Ovary (tissue), 9 donors: ENCODE data around the gene FAM3C. TPM values are rescaled to one million over a fixed set of nuclear protein-coding genes. Genes with fewer than 3 reads are reported as not detected.

Source experiments
- DNase-seq, 5 donors: peaks; one replicate each; pipeline ENCODE4 v3.0.0-alpha.2; 2019 to 2020
- H3K27ac ChIP-seq, 2 donors: fragments of 200-600 bp; one replicate each; pipeline versions ENCODE4 v1.5.1 to v1.8.0; 2019 to 2022
- H3K27me3 ChIP-seq: fragments of 200-600 bp; one replicate; pipeline ENCODE4 v1.8.0; 2022
- H3K36me3 ChIP-seq: fragments of 200-600 bp; sonication (generic); one replicate; pipeline ENCODE4 v1.5.1; 2019
- H3K4me1 ChIP-seq: one replicate; pipeline ENCODE4 v1.8.1; 2013; ENCODE audit warnings: mild to moderate bottlenecking, moderate library complexity; ENCODE audit not compliant: insufficient read depth
- H3K4me3 ChIP-seq: fragments of 200-600 bp; sonication (generic); one replicate; pipeline ENCODE4 v1.5.1; 2017
- H3K9me3 ChIP-seq, 2 donors: fragments of 200-600 bp in 1 of 2; sonication (generic) in 1 of 2; one replicate each; pipeline versions ENCODE4 v1.5.1 to v1.8.1; 2013 to 2019; ENCODE audit warnings: mild to moderate bottlenecking in 1 of 2, moderate library complexity in 1 of 2
- EP300 ChIP-seq: sonication (generic); formaldehyde crosslinking; IDR thresholded peaks from one replicate; pipeline ENCODE4 v1.6.1; 2017; ENCODE audit warnings: antibody characterized with exemption
- POLR2A ChIP-seq: fragments of 450-650 bp; IDR thresholded peaks from one replicate; pipeline ENCODE4 v1.6.1; 2017; ENCODE audit warnings: antibody characterized with exemption, mild to moderate bottlenecking, moderate library complexity
- WGBS, 3 donors: extraction: QIAGEN DNeasy Blood & Tissue Kit in 1 of 3; methylation state at CpG; one replicate each; pipeline versions ENCODE4 v1.1.5 to v1.1.7; 2013 to 2017; 5-methylcytosine and 5-hydroxymethylcytosine counted together
- intact Hi-C, 4 donors: fragments of 100-400 bp; cut with DNase I; formaldehyde crosslinking; loops; one replicate each; pipeline versions ENCODE4 v1.11.0 to v1.15.1; 2022 to 2023
- polyA plus RNA-seq, 2 donors: library from polyadenylated mRNA; stranded (reverse); fragments of 200-250 nt in 1 of 2; fragments of 350-450 nt in 1 of 2; fragmentation: Illumina TruSeq in 1 of 2; extraction: RNeasy Lipid Tissue Mini Kit (QIAGEN cat#74804) in 1 of 2; gene quantifications; one replicate each; pipeline ENCODE4 v1.2.3, GENCODE V29; 2013 to 2014
- total RNA-seq, 7 donors: library from RNA; depleted of rRNA in 2 of 7; stranded (reverse); fragments of >200 nt in 2 of 7; fragmentation: NEBNext Ultra II Directional in 3 of 7; extraction: Animal tissue kit (Norgen Biotek cat#: 25700) in 3 of 7; gene quantifications; one replicate each; pipeline versions ENCODE4 v1.1.0 to v1.2.4, GENCODE V29; 2016 to 2023
- TF ChIP-seq, protein P1 (sequence below), 3 donors: fragments of 450-650 bp in 2 of 3; fragments of 200-600 bp in 1 of 3; IDR thresholded peaks; one replicate each; pipeline versions ENCODE4 v1.5.1 to v1.8.0; 2016 to 2022; ENCODE audit warnings: antibody characterized with exemption in 3 of 3, mild to moderate bottlenecking in 1 of 3
- donor health status: DM: no; HTN: no; CAD: no; lungs with moderate emphysema.
- donor health status: DM: no; HTN: no; CAD: no.
- donor health status: Bipolar disorder and iron deficiency.
- donor health status: DM: yes; HTN: yes; CAD: no.
- donor health status: DM: no; HTN: no; CAD: no.
- donor health status: DM: yes; HTN: yes; CAD: no.

Gene FAM3C
- total and polyA plus RNA-seq, 9 donors, result 31.8 to 88.9 (median 48.5) TPM

DNA sequence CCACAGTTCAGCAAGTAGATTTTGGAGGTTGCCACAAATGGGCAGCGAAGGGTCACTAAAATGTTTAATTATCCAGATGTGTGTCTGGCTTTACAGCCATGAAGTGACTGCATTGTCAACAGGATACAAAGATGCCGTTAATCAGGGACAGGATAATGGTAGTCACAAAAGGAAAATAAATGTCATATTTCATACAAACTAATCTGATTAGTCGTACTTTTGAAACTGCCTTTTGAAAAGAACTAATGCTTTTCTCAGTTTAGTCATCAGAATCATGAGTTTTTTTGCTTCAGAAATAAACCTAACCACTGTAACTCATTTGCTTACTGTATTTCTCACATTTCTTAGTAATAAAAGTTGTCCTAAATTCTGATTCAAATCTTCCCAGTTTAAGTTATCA, 89.5 kb downstream of the FAM3C start:
- no peak for DNase-seq
- Histone ChIP-seq H3K9me3 (no peaks in the 10 kb centered on the region), H3K4me3 (no peak overlapping the region), H3K27ac (no peak overlapping the region), H3K36me3 (no peaks in the 10 kb centered on the region), H3K27me3 (no peaks in the 10 kb centered on the region), H3K4me1 (no peaks in the 10 kb centered on the region)
- intact Hi-C loops, result no loop called here
- TF ChIP-seq EP300 (no peak), POLR2A (no peak)
- TF ChIP-seq, protein P1, sequence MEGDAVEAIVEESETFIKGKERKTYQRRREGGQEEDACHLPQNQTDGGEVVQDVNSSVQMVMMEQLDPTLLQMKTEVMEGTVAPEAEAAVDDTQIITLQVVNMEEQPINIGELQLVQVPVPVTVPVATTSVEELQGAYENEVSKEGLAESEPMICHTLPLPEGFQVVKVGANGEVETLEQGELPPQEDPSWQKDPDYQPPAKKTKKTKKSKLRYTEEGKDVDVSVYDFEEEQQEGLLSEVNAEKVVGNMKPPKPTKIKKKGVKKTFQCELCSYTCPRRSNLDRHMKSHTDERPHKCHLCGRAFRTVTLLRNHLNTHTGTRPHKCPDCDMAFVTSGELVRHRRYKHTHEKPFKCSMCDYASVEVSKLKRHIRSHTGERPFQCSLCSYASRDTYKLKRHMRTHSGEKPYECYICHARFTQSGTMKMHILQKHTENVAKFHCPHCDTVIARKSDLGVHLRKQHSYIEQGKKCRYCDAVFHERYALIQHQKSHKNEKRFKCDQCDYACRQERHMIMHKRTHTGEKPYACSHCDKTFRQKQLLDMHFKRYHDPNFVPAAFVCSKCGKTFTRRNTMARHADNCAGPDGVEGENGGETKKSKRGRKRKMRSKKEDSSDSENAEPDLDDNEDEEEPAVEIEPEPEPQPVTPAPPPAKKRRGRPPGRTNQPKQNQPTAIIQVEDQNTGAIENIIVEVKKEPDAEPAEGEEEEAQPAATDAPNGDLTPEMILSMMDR (IDR thresholded peaks at IDR 0.05), result no peak
- 56 to 68% (median 59%) methylated on average over 3 of the region's 3 CpGs for WGBS, 3 donors

DNA sequence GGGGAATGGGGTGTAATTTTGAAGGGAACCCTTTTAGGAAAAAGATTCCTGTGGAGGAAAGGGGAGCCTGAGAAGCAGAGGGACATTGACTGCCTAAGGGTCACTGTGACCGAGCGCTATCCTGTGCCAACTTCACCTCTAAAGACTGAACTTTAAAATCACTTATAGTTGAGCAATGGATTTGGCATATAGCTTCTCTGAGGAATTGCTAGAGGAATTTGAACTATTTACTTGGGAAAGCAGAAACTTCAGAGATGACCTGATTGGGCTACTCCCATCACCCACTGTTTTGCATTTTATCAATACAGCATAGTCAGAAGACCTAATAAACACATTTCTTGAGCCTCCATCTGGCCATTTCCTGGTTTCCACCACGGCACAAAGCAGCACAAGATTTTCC, 91.0 kb downstream of the FAM3C start:
- no peaks in the 10 kb centered on the region for H3K4me1 ChIP-seq
- intact Hi-C loops, result no loop called here
- H3K27me3 ChIP-seq, result no peaks in the 10 kb centered on the region
- no peaks in the 10 kb centered on the region for H3K36me3 ChIP-seq
- H3K9me3 ChIP-seq, result no peaks in the 10 kb centered on the region
- TF ChIP-seq, protein P1 (IDR thresholded peaks at IDR 0.05), result no peak
- TF ChIP-seq EP300 (no peak), POLR2A (no peak)
- 67 to 72% (median 68%) methylated on average over 3 of the region's 3 CpGs for WGBS, 3 donors
- no peak overlapping the region for H3K27ac ChIP-seq
- DNase-seq, result no peak
- H3K4me3 ChIP-seq, result no peak overlapping the region

DNA sequence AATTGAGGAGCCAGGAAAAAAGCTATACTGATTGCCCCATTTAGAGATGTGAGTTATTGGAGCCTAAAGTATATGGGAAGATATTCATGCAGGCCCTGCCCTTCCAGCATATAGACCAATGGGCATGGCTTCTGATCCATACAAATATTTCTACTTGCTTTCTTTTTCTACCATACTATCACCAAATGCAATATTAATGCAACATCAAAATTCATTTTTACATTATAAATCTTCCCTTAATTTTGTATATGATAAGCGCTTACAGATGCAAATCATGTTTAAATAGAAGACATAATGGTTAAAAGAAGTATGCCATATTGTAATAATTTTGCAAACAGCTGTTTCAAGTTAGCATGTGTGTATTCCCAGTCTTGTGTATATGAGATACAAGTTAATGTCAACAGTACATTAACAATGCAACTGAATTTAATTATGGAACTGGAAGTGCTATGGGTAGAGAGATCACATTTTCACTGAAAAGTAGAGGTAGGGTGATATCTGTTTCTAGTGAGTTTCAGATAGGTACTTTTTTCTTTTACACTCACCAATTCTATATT, 91.9 kb downstream of the FAM3C start:
- no peaks in the 10 kb centered on the region for H3K9me3 ChIP-seq

DNA sequence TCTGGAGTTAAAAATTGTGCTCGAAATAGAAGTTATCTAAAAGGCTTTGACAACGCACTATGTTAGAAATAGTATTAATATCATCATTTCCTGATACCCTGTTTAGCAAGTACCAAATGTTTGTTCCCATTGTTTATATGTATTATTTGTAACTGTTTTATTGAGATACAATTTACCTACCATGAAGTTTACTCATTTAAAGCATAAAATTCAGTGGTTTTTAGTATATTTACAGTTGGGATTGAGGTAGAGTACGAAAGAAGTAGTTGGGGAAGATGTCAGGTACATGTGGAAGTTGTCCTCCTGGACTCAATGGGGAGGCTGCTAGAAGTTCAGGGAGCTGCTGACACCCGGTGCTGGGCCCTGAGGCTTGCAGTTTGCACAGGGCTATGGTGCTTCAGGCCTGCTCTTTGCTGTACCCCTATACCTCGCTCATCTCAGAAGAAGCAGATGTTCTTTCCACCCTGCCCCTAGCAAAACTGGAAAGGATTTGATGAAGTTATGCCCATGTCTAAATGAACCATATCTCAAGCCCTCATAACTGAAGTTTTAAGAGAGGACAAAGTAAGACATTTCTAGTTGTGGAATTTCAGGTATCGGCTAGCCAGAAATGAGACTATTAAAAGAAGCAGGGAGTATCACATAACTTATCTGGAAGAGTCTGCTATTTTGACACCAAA, 92.5 kb downstream of the FAM3C start:
- intact Hi-C loops, result no loop called here
- Histone ChIP-seq H3K4me1 (no peaks in the 10 kb centered on the region), H3K27me3 (no peaks in the 10 kb centered on the region), H3K9me3 (no peaks in the 10 kb centered on the region), H3K36me3 (no peaks in the 10 kb centered on the region), H3K4me3 (no peak overlapping the region), H3K27ac (no peak overlapping the region)
- 88 to 95% (median 90%) methylated on average over 6 of the region's 6 CpGs for WGBS, 3 donors
- no peak for DNase-seq
- TF ChIP-seq POLR2A (no peak), EP300 (no peak)
- TF ChIP-seq, protein P1 (IDR thresholded peaks at IDR 0.05), result no peak

More for the DNA sequence above, 91.9 kb downstream of the FAM3C start:
- 97 to 100% (median 98%) methylated on average over 1 of the region's 1 CpG for WGBS, 3 donors
- no peak for DNase-seq
- H3K27ac ChIP-seq, result no peak overlapping the region
- no peaks in the 10 kb centered on the region for H3K36me3 ChIP-seq
- H3K27me3 ChIP-seq, result no peaks in the 10 kb centered on the region
- intact Hi-C loops, result no loop called here
- no peak overlapping the region for H3K4me3 ChIP-seq
- TF ChIP-seq EP300 (no peak), POLR2A (no peak)
- TF ChIP-seq, protein P1 (IDR thresholded peaks at IDR 0.05), result no peak
- no peaks in the 10 kb centered on the region for H3K4me1 ChIP-seq
